GM23338 (cell line): ENCODE measurements around the gene CHD1. TPM values are rescaled to one million over a fixed set of nuclear protein-coding genes. Genes with fewer than 3 reads are reported as not detected.

Experiments used
- ATAC-seq: fragments of 200-7000 bp; cut with Tn5 transposase; 3 replicates; pipeline ENCODE4 v1.9.1; 2020
- DNase-seq: peaks from one replicate; pipeline ENCODE4 v3.0.0-alpha.2; 2015; ENCODE audit warnings: low spot score
- H2AFZ ChIP-seq: fragments of 200-600 bp; sonication (generic); 2 replicates; pipeline ENCODE4 v1.8.0; 2016; ENCODE audit warnings: antibody characterized with exemption, mild to moderate bottlenecking, moderate library complexity
- H3F3A ChIP-seq: fragments of 200-600 bp; sonication (generic); replicated peaks from 2 replicates; pipeline ENCODE4 v1.8.0; 2017; ENCODE audit warnings: antibody characterized with exemption, mixed run types, low read depth
- H3K27ac ChIP-seq: fragments of 200-600 bp; sonication (generic); 2 replicates; pipeline ENCODE4 v1.6.1; 2016; ENCODE audit warnings: low read depth
- H3K27me3 ChIP-seq: fragments of 200-600 bp; sonication (generic); 2 replicates; pipeline ENCODE4 v1.8.0; 2016; ENCODE audit warnings: mild to moderate bottlenecking, mixed run types, moderate library complexity; ENCODE audit not compliant: insufficient read depth
- H3K36me3 ChIP-seq: fragments of 200-600 bp; sonication (generic); 2 replicates; pipeline ENCODE4 v1.8.0; 2016; ENCODE audit warnings: mild to moderate bottlenecking; ENCODE audit not compliant: insufficient read depth
- H3K4me1 ChIP-seq: fragments of 200-600 bp; sonication (generic); 2 replicates; pipeline ENCODE4 v1.8.0; 2016; ENCODE audit warnings: mild to moderate bottlenecking, moderate library complexity; ENCODE audit not compliant: insufficient read depth
- H3K4me2 ChIP-seq: fragments of 200-600 bp; sonication (generic); 2 replicates; pipeline ENCODE4 v1.7.1; 2017; ENCODE audit warnings: mixed run types
- H3K4me3 ChIP-seq: fragments of 200-600 bp; sonication (generic); 2 replicates; pipeline ENCODE4 v1.6.1; 2016; ENCODE audit warnings: mixed run types
- H3K79me2 ChIP-seq: fragments of 200-600 bp; sonication (generic); replicated peaks from 2 replicates; pipeline ENCODE4 v1.8.0; 2017; ENCODE audit warnings: mild to moderate bottlenecking; ENCODE audit not compliant: insufficient read depth
- H3K9me2 ChIP-seq: fragments of 200-600 bp; sonication (generic); 2 replicates; pipeline ENCODE4 v1.8.0; 2017; ENCODE audit not compliant: insufficient read depth
- H4K20me1 ChIP-seq: fragments of 200-600 bp; sonication (generic); replicated peaks from 2 replicates; pipeline ENCODE4 v1.8.0; 2017; ENCODE audit warnings: mild to moderate bottlenecking; ENCODE audit not compliant: insufficient read depth
- H3K27ac Mint-ChIP-seq: 2 replicates; pipeline ENCODE4 v1.8.0; 2020; ENCODE audit warnings: inconsistent platforms, mild to moderate bottlenecking, moderate library complexity, mixed read lengths
- H3K27me3 Mint-ChIP-seq: 3 replicates; pipeline ENCODE4 v1.8.0; 2022; ENCODE audit warnings: low read depth, mild to moderate bottlenecking, moderate library complexity, mixed read lengths, inconsistent platforms; ENCODE audit not compliant: insufficient read depth, poor library complexity
- H3K36me3 Mint-ChIP-seq: 3 replicates; pipeline ENCODE4 v1.8.0; 2021; ENCODE audit warnings: low read depth, mild to moderate bottlenecking, inconsistent platforms, moderate library complexity, mixed read lengths
- H3K4me1 Mint-ChIP-seq: 3 replicates; pipeline ENCODE4 v1.8.0; 2020; ENCODE audit warnings: mild to moderate bottlenecking, inconsistent platforms, mixed read lengths
- H3K4me3 Mint-ChIP-seq: 3 replicates; pipeline ENCODE4 v1.8.0; 2021; ENCODE audit warnings: moderate library complexity, mild to moderate bottlenecking, inconsistent platforms, mixed read lengths
- H3K9me3 Mint-ChIP-seq: 3 replicates; pipeline ENCODE4 v1.8.0; 2020; ENCODE audit warnings: moderate library complexity, mild to moderate bottlenecking, inconsistent platforms, mixed read lengths
- EZH2phosphoT487 ChIP-seq: fragments of 200-600 bp; sonication (generic); IDR thresholded peaks from one replicate; pipeline ENCODE4 v1.8.1; 2018; ENCODE audit warnings: antibody characterized with exemption; ENCODE audit not compliant: unreplicated experiment
- JUNB ChIP-seq: IDR thresholded peaks from one replicate; pipeline ENCODE4 v1.6.1; 2016; ENCODE audit warnings: antibody characterized with exemption; ENCODE audit not compliant: unreplicated experiment
- STAT1 ChIP-seq: IDR thresholded peaks from one replicate; pipeline ENCODE4 v1.6.1; 2016; ENCODE audit warnings: antibody characterized with exemption; ENCODE audit not compliant: unreplicated experiment
- ZNF114 ChIP-seq: fragments of 250-450 bp; sonication (Bioruptor Pico); IDR thresholded peaks from 2 replicates; pipeline ENCODE4 v1.5.0; 2020; ENCODE audit warnings: mild to moderate bottlenecking, moderate library complexity
- polyA plus RNA-seq: library from polyadenylated mRNA; unstranded; fragments of >200 nt; fragmentation: Nextera tagmentation; extraction: Ambion mirVana; gene quantifications from 2 replicates; pipeline ENCODE4 v1.2.1, GENCODE V29; 2016
- total RNA-seq: library from RNA; depleted of rRNA; stranded (reverse); fragments of >200 nt; shearing (Covaris generic); gene quantifications from 2 replicates; pipeline ENCODE4 v1.2.3, GENCODE V29; 2014
- TF ChIP-seq, protein P1 (sequence below): IDR thresholded peaks from one replicate; pipeline ENCODE4 v1.6.1; 2018; ENCODE audit warnings: antibody characterized with exemption; ENCODE audit not compliant: unreplicated experiment
- TF ChIP-seq, protein P2 (sequence below): IDR thresholded peaks from 2 replicates; pipeline ENCODE4 v1.6.1; 2016; ENCODE audit warnings: antibody characterized with exemption

CHD1 gene
- total and polyA plus RNA-seq, 2 experiments from 2014 or later = 36.4 to 75.6 TPM

GRCh38 chr5:98942847-98943246, 14.0 kb upstream of the CHD1 start:
- Mint-ChIP-seq H3K9me3 (no peaks in the 10 kb centered on the region), H3K27ac (no peak overlapping the region), H3K4me1 (peaks cover 20% of the 10 kb centered on the region), H3K4me3 (no peak overlapping the region), H3K27me3 (no peaks in the 10 kb centered on the region), H3K36me3 (no peaks in the 10 kb centered on the region)
- H2AFZ ChIP-seq = no peak overlapping the region
- no peaks in the 10 kb centered on the region for H3K36me3 ChIP-seq
- H3K27me3 ChIP-seq = no peaks in the 10 kb centered on the region
- DNase-seq = no peak
- H3K27ac ChIP-seq = no peak overlapping the region
- no peaks in the 10 kb centered on the region for H4K20me1 ChIP-seq
- TF ChIP-seq, protein P1, sequence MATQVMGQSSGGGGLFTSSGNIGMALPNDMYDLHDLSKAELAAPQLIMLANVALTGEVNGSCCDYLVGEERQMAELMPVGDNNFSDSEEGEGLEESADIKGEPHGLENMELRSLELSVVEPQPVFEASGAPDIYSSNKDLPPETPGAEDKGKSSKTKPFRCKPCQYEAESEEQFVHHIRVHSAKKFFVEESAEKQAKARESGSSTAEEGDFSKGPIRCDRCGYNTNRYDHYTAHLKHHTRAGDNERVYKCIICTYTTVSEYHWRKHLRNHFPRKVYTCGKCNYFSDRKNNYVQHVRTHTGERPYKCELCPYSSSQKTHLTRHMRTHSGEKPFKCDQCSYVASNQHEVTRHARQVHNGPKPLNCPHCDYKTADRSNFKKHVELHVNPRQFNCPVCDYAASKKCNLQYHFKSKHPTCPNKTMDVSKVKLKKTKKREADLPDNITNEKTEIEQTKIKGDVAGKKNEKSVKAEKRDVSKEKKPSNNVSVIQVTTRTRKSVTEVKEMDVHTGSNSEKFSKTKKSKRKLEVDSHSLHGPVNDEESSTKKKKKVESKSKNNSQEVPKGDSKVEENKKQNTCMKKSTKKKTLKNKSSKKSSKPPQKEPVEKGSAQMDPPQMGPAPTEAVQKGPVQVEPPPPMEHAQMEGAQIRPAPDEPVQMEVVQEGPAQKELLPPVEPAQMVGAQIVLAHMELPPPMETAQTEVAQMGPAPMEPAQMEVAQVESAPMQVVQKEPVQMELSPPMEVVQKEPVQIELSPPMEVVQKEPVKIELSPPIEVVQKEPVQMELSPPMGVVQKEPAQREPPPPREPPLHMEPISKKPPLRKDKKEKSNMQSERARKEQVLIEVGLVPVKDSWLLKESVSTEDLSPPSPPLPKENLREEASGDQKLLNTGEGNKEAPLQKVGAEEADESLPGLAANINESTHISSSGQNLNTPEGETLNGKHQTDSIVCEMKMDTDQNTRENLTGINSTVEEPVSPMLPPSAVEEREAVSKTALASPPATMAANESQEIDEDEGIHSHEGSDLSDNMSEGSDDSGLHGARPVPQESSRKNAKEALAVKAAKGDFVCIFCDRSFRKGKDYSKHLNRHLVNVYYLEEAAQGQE = no peak
- peaks cover 16% of the 10 kb centered on the region for H3K4me1 ChIP-seq
- ATAC-seq = no peak
- H3K9me2 ChIP-seq = no peaks in the 10 kb centered on the region
- H3K4me3 ChIP-seq = no peak overlapping the region
- no peak overlapping the region for H3K4me2 ChIP-seq
- no peaks in the 10 kb centered on the region for H3F3A ChIP-seq
- no peaks in the 10 kb centered on the region for H3K79me2 ChIP-seq

- no peaks in the 10 kb centered on the region for H3K36me3 ChIP-seq
- H3K4me3 ChIP-seq = no peak overlapping the region
- H3K79me2 ChIP-seq = no peaks in the 10 kb centered on the region
- Mint-ChIP-seq H3K27ac (no peak overlapping the region), H3K36me3 (no peaks in the 10 kb centered on the region), H3K4me3 (no peak overlapping the region), H3K9me3 (no peaks in the 10 kb centered on the region), H3K4me1 (peaks cover 21% of the 10 kb centered on the region), H3K27me3 (no peaks in the 10 kb centered on the region)
- ATAC-seq (no peak), DNase-seq (no peak)
- H3F3A ChIP-seq = no peaks in the 10 kb centered on the region
- H4K20me1 ChIP-seq = no peaks in the 10 kb centered on the region
- H3K4me1 ChIP-seq = peaks cover 25% of the 10 kb centered on the region
- no peak overlapping the region for H3K27ac ChIP-seq
- no peak overlapping the region for H3K4me2 ChIP-seq
- no peaks in the 10 kb centered on the region for H3K27me3 ChIP-seq
- H2AFZ ChIP-seq = no peak overlapping the region
- H3K9me2 ChIP-seq = no peaks in the 10 kb centered on the region
- TF ChIP-seq JUNB (no peak), ZNF114 (CRISPR knock-in tag) (no peak), EZH2phosphoT487 (no peak), STAT1 (no peak)
- TF ChIP-seq, protein P2, sequence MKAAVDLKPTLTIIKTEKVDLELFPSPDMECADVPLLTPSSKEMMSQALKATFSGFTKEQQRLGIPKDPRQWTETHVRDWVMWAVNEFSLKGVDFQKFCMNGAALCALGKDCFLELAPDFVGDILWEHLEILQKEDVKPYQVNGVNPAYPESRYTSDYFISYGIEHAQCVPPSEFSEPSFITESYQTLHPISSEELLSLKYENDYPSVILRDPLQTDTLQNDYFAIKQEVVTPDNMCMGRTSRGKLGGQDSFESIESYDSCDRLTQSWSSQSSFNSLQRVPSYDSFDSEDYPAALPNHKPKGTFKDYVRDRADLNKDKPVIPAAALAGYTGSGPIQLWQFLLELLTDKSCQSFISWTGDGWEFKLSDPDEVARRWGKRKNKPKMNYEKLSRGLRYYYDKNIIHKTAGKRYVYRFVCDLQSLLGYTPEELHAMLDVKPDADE = no peak
- TF ChIP-seq, protein P1 = no peak
These were observed 12.5 kb upstream of the CHD1 start for GRCh38 chr5:98941131-98941883.
